ENCODE measurements around the gene TP63. TPM values are rescaled to one million over a fixed set of nuclear protein-coding genes. Genes with fewer than 3 reads are reported as not detected.
A peak's percentile ranks its signal among the peaks of the same experiment; 100 is the strongest.

Gene TP63
- total RNA-seq, 1 donor from 2014 or later, result 1.1 TPM

DNA sequence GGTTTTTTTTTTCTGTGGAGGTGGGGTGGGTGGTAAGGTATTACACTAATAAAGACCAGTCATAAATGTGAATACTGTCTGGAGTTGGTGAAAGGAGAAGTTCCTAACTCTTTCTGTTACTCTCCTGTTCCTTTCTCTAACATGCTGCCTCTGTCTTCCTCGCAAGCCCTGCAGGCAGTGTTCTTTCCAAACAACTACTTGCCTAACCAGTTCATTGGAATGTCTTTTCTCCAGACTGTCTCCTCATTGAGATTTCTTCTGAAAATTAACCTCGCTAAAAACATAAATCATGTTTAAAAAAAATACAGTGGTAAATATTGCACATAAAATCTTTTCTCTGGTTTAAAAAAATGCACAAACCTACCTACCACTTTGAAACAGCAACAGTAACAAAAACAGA lies 135.2 kb downstream of the TP63 start:
- H3K27me3 Mint-ChIP-seq (ENCODE audit: low read depth, unreplicated experiment), result no peaks in the 10 kb centered on the region
- Histone ChIP-seq H3K79me2 (ENCODE audit: insufficient read depth, low read length) (no peaks in the 10 kb centered on the region), H3K9me3 (ENCODE audit: insufficient read depth, low read depth, low read length) (no peaks in the 10 kb centered on the region), H3K9ac (ENCODE audit: low read length) (no peak overlapping the region), H3K27ac (ENCODE audit: low read depth, low read length) (no peak overlapping the region), H3K27me3 (ENCODE audit: insufficient read depth, low read length) (no peaks in the 10 kb centered on the region), H3K36me3 (ENCODE audit: insufficient read depth, low read length) (no peaks in the 10 kb centered on the region), H3K4me3 (ENCODE audit: insufficient read depth, low read depth, low read length) (no peak overlapping the region), H3K4me1 (ENCODE audit: insufficient read depth, low read length) (no peaks in the 10 kb centered on the region), H3K4me2 (ENCODE audit: low read length) (no peak overlapping the region), H2AFZ (ENCODE audit: low read depth, low read length) (no peak overlapping the region), H4K20me1 (ENCODE audit: insufficient read depth, low read length) (no peaks in the 10 kb centered on the region)
- FAIRE-seq (no peak), DNase-seq (ENCODE audit: low read depth) (no peak)
- peaks cover 5% of the 10 kb centered on the region for H3K4me1 Mint-ChIP-seq (ENCODE audit: low read depth, unreplicated experiment)
- TF ChIP-seq CTCF (IDR thresholded peaks at IDR 0.05; ENCODE audit: insufficient read depth, low read depth, low read length), result no peak
- no peak for TF ChIP-seq EZH2 (IDR thresholded peaks at IDR 0.05; ENCODE audit: insufficient read depth, low read length)
- peaks cover 2% of the 10 kb centered on the region for H3K9me3 Mint-ChIP-seq (ENCODE audit: unreplicated experiment)
- H3K27ac Mint-ChIP-seq (ENCODE audit: unreplicated experiment), result peak overlapping the region; percentile 42
- no peaks in the 10 kb centered on the region for H3K36me3 Mint-ChIP-seq (ENCODE audit: low read depth, unreplicated experiment)
- no peak overlapping the region for H3K4me3 Mint-ChIP-seq (ENCODE audit: unreplicated experiment)

GRCh38 chr3:189771842-189772450 lies 140.8 kb downstream of the TP63 start:
- Histone ChIP-seq H3K4me3 (ENCODE audit: insufficient read depth, low read depth, low read length) (no peak overlapping the region), H3K79me2 (ENCODE audit: insufficient read depth, low read length) (no peaks in the 10 kb centered on the region)

More at GRCh38 chr3:189771842-189772450, 140.8 kb downstream of the TP63 start:
- no peak overlapping the region for H3K27ac ChIP-seq (ENCODE audit: low read depth, low read length)
- H4K20me1 ChIP-seq (ENCODE audit: insufficient read depth, low read length), result no peaks in the 10 kb centered on the region
- H3K9me3 ChIP-seq (ENCODE audit: insufficient read depth, low read depth, low read length), result no peaks in the 10 kb centered on the region
- FAIRE-seq (no peak), DNase-seq (ENCODE audit: low read depth) (peak; percentile 12)
- H3K4me3 Mint-ChIP-seq (ENCODE audit: unreplicated experiment), result no peak overlapping the region
- no peaks in the 10 kb centered on the region for H3K27me3 ChIP-seq (ENCODE audit: insufficient read depth, low read length)
- no peak for TF ChIP-seq EZH2 (IDR thresholded peaks at IDR 0.05; ENCODE audit: insufficient read depth, low read length)
- no peak for TF ChIP-seq CTCF (IDR thresholded peaks at IDR 0.05; ENCODE audit: insufficient read depth, low read depth, low read length)
- no peaks in the 10 kb centered on the region for H3K36me3 ChIP-seq (ENCODE audit: insufficient read depth, low read length)
- no peaks in the 10 kb centered on the region for H3K4me1 Mint-ChIP-seq (ENCODE audit: low read depth, unreplicated experiment)
- H3K4me2 ChIP-seq (ENCODE audit: low read length), result no peak overlapping the region
- H3K9me3 Mint-ChIP-seq (ENCODE audit: unreplicated experiment), result no peaks in the 10 kb centered on the region
- no peak overlapping the region for H3K9ac ChIP-seq (ENCODE audit: low read length)
- H3K4me1 ChIP-seq (ENCODE audit: insufficient read depth, low read length), result peaks cover 5% of the 10 kb centered on the region
- H3K27ac Mint-ChIP-seq (ENCODE audit: unreplicated experiment), result no peak overlapping the region
- peaks cover 14% of the 10 kb centered on the region for H3K27me3 Mint-ChIP-seq (ENCODE audit: low read depth, unreplicated experiment)
- H3K36me3 Mint-ChIP-seq (ENCODE audit: low read depth, unreplicated experiment), result no peaks in the 10 kb centered on the region
- no peak overlapping the region for H2AFZ ChIP-seq (ENCODE audit: low read depth, low read length)

Measured in astrocyte (in vitro differentiated cells and primary cell).